OCI-LY1 (cell line): ENCODE data around the gene SLC16A6.

ENCODE experiments used
- EZH2 ChIP-seq: fragments of 200-600 bp; sonication (generic), shearing (Covaris generic); IDR thresholded peaks from 2 replicates; pipeline ENCODE4 v1.8.0; 2017; ENCODE audit warnings: borderline replicate concordance, mixed run types, mild to moderate bottlenecking, antibody characterized with exemption, low read length, moderate library complexity, mixed read lengths
- TF ChIP-seq, protein P1 (sequence below): fragments of 200-600 bp; sonication (generic), shearing (Covaris generic); IDR thresholded peaks from 2 replicates; pipeline ENCODE4 v1.5.1; 2017; ENCODE audit warnings: mild to moderate bottlenecking, antibody characterized with exemption, low read length, moderate library complexity, mixed read lengths

DNA sequence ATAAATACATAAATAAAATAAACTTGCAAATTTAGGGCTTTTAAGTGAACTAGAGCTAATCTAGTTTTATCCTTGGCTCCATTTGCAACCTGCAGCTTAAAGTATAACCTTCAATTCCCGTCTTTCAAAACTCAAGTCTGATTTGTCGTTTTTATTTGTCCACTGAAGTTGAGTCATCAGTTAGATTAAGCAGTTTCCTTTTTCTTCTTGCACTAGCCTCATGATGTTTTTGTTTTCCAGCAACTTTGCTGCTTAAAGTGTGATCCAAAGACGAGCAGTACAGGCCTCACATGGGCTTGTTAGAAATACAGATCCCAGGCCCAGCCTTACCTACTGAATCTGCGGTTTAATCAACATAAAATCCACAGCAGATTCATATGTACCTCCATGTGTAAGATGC is 14.2 kb upstream of the SLC16A6 start:
- TF ChIP-seq, protein P1, sequence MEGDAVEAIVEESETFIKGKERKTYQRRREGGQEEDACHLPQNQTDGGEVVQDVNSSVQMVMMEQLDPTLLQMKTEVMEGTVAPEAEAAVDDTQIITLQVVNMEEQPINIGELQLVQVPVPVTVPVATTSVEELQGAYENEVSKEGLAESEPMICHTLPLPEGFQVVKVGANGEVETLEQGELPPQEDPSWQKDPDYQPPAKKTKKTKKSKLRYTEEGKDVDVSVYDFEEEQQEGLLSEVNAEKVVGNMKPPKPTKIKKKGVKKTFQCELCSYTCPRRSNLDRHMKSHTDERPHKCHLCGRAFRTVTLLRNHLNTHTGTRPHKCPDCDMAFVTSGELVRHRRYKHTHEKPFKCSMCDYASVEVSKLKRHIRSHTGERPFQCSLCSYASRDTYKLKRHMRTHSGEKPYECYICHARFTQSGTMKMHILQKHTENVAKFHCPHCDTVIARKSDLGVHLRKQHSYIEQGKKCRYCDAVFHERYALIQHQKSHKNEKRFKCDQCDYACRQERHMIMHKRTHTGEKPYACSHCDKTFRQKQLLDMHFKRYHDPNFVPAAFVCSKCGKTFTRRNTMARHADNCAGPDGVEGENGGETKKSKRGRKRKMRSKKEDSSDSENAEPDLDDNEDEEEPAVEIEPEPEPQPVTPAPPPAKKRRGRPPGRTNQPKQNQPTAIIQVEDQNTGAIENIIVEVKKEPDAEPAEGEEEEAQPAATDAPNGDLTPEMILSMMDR = no peak
- TF ChIP-seq EZH2 = no peak
